K562 (cell line): ENCODE data around the gene LDLR.

ENCODE experiments used
- CCNT2 ChIP-seq: IDR thresholded peaks from 2 replicates; pipeline ENCODE4 v1.6.1; 2011; ENCODE audit warnings: borderline replicate concordance, low read depth, mild to moderate bottlenecking, moderate library complexity, mixed read lengths, low read length; ENCODE audit not compliant: insufficient read length; ENCODE audit errors: extremely low read depth
- CEBPZ ChIP-seq: fragments of 150-350 bp; IDR thresholded peaks from 2 replicates; pipeline ENCODE4 v1.6.1; 2014; ENCODE audit warnings: low read depth, mild to moderate bottlenecking, low read length, borderline replicate concordance
- CTCF ChIP-seq, 3 experiments: IDR thresholded peaks in 2 of 3; conservative IDR thresholded peaks in 1 of 3; 2 replicates each; pipeline ENCODE4 v1.5.1; 2011 to 2012; ENCODE audit warnings: low read length in 3 of 3, mild to moderate bottlenecking in 3 of 3, control low read depth in 2 of 3, improper control_type of control experiment in 1 of 3, inconsistent platforms in 1 of 3, low read depth in 1 of 3, mixed read lengths in 1 of 3, moderate library complexity in 1 of 3; ENCODE audit not compliant: insufficient read depth in 2 of 3
- FOXA1 ChIP-seq: fragments of 450-650 bp; IDR thresholded peaks from 2 replicates; pipeline ENCODE4 v1.6.1; 2016; ENCODE audit warnings: mild to moderate bottlenecking, borderline replicate concordance
- HCFC1 ChIP-seq: IDR thresholded peaks from 2 replicates; pipeline ENCODE4 v1.6.1; 2012; ENCODE audit warnings: low read depth, low read length, improper control_type of control experiment
- HMG20B ChIP-seq: fragments of 250-450 bp; sonication (Bioruptor Pico); IDR thresholded peaks from 2 replicates; pipeline ENCODE4 v1.5.0; 2021; ENCODE audit warnings: mild to moderate bottlenecking
- HMGXB4 ChIP-seq: sonication (generic); formaldehyde crosslinking; IDR thresholded peaks from 2 replicates; pipeline ENCODE4 v1.8.1; 2023; ENCODE audit warnings: mild to moderate bottlenecking, missing genetic modification reagents
- HNRNPLL ChIP-seq: fragments of 200-400 bp; formaldehyde crosslinking; IDR thresholded peaks from 2 replicates; pipeline ENCODE4 v1.6.1; 2017; ENCODE audit warnings: low read length, low read depth, mild to moderate bottlenecking; ENCODE audit not compliant: poor library complexity, severe bottlenecking
- IRF1 ChIP-seq: sonication (generic); formaldehyde crosslinking; IDR thresholded peaks from 2 replicates; pipeline ENCODE4 v1.8.0; 2022; ENCODE audit warnings: missing genetic modification reagents, mild to moderate bottlenecking, borderline replicate concordance
- MAFF ChIP-seq: IDR thresholded peaks from 2 replicates; pipeline ENCODE4 v1.6.1; 2012; ENCODE audit warnings: low read length, improper control_type of control experiment
- NCOA1 ChIP-seq: fragments of 450-650 bp; IDR thresholded peaks from 2 replicates; pipeline ENCODE4 v1.6.1; 2016; ENCODE audit warnings: low read depth
- NR2F6 ChIP-seq: fragments of 450-650 bp; formaldehyde crosslinking; IDR thresholded peaks from 2 replicates; pipeline ENCODE4 v1.4.0; 2020; ENCODE audit warnings: mild to moderate bottlenecking
- ZNF12 ChIP-seq: sonication (generic); formaldehyde crosslinking; IDR thresholded peaks from 2 replicates; pipeline ENCODE4 v1.4.0; 2020; ENCODE audit warnings: mild to moderate bottlenecking, missing genetic modification reagents

GRCh38 chr19:11101057-11101456 is 11.8 kb downstream of the LDLR start:
- no peak for TF ChIP-seq IRF1 (CRISPR knock-in tag)
- TF ChIP-seq ZNF12 (CRISPR knock-in tag), result no peak
- TF ChIP-seq CTCF (IDR thresholded peaks at IDR 0.05 in 2 of 3, conservative IDR thresholded peaks at IDR 0.05 in 1 of 3; ENCODE audit: insufficient read depth in 2 of 3, low read depth in 1 of 3, low read length in 3 of 3), result no peak
- TF ChIP-seq NR2F6, result no peak
- TF ChIP-seq MAFF, result no peak
- TF ChIP-seq HMGXB4, result no peak
- no peak for TF ChIP-seq NCOA1
- no peak for TF ChIP-seq CEBPZ
- no peak for TF ChIP-seq HNRNPLL
- no peak for TF ChIP-seq HMG20B (CRISPR knock-in tag)
- TF ChIP-seq HCFC1, result no peak
- no peak for TF ChIP-seq CCNT2
- no peak for TF ChIP-seq FOXA1
